ENCODE results near the gene DAAM2.

The DAAM2 gene

GRCh38 chr6:39760226-39760952 lies 31.8 kb upstream of the DAAM2 start:
- Histone ChIP-seq H3K4me2 (no peak overlapping the region), H4K20me1 (no peaks in the 10 kb centered on the region), H3K27ac (no peak overlapping the region), H3K4me1 (no peaks in the 10 kb centered on the region), H3K27me3 (no peaks in the 10 kb centered on the region), H3K9ac (no peak overlapping the region), H3K4me3 (no peak overlapping the region), H3K36me3 (no peaks in the 10 kb centered on the region), H3K9me3 (replicated peaks in 1 of 11) (no peaks in the 10 kb centered on the region)
- TF ChIP-seq Cebpa-rat (IDR thresholded peaks at IDR 0.05): no peak

- Histone ChIP-seq H3K27ac (no peak overlapping the region), H3K9me3 (replicated peaks in 1 of 11) (no peaks in the 10 kb centered on the region), H3K9ac (no peak overlapping the region), H3K4me3 (no peak overlapping the region), H3K36me3 (no peaks in the 10 kb centered on the region), H3K27me3 (no peaks in the 10 kb centered on the region), H3K4me2 (no peak overlapping the region), H3K4me1 (no peaks in the 10 kb centered on the region), H4K20me1 (no peaks in the 10 kb centered on the region)
- no peak for TF ChIP-seq Cebpa-rat (IDR thresholded peaks at IDR 0.05)
Observed at GRCh38 chr6:39765508-39766065, 26.6 kb upstream of the DAAM2 start.

- Histone ChIP-seq H3K36me3 (no peaks in the 10 kb centered on the region), H3K4me1 (no peaks in the 10 kb centered on the region), H3K9ac (no peak overlapping the region), H3K27ac (no peak overlapping the region), H3K4me2 (no peak overlapping the region), H3K27me3 (no peaks in the 10 kb centered on the region), H4K20me1 (no peaks in the 10 kb centered on the region), H3K9me3 (replicated peaks in 1 of 11) (no peaks in the 10 kb centered on the region), H3K4me3 (no peak overlapping the region)
- TF ChIP-seq Cebpa-rat (IDR thresholded peaks at IDR 0.05): no peak
Observed at GRCh38 chr6:39769012-39769411, 23.2 kb upstream of the DAAM2 start.

- no peak overlapping the region for H3K4me2 ChIP-seq
Observed at GRCh38 chr6:39770446-39770845, 21.7 kb upstream of the DAAM2 start.

GRCh38 chr6:39772559-39773273 lies 19.5 kb upstream of the DAAM2 start:
- Histone ChIP-seq H3K4me1 (no peaks in the 10 kb centered on the region), H3K9me3 (replicated peaks in 1 of 11) (no peaks in the 10 kb centered on the region), H3K36me3 (no peaks in the 10 kb centered on the region), H3K9ac (no peak overlapping the region), H3K4me3 (no peak overlapping the region), H4K20me1 (no peaks in the 10 kb centered on the region), H3K4me2 (no peak overlapping the region), H3K27ac (no peak overlapping the region), H3K27me3 (no peaks in the 10 kb centered on the region)
- no peak for TF ChIP-seq Cebpa-rat (IDR thresholded peaks at IDR 0.05)

More at GRCh38 chr6:39770446-39770845, 21.7 kb upstream of the DAAM2 start:
- Histone ChIP-seq H3K4me3 (no peak overlapping the region), H3K9ac (no peak overlapping the region), H3K27ac (no peak overlapping the region), H3K27me3 (no peaks in the 10 kb centered on the region), H4K20me1 (no peaks in the 10 kb centered on the region), H3K36me3 (no peaks in the 10 kb centered on the region), H3K9me3 (replicated peaks in 1 of 11) (no peaks in the 10 kb centered on the region), H3K4me1 (no peaks in the 10 kb centered on the region)
- TF ChIP-seq Cebpa-rat (IDR thresholded peaks at IDR 0.05): no peak

- H3K27me3 ChIP-seq: no peaks in the 10 kb centered on the region
- no peaks in the 10 kb centered on the region for H3K9me3 ChIP-seq (replicated peaks in 1 of 11)
- H4K20me1 ChIP-seq: no peaks in the 10 kb centered on the region
- H3K27ac ChIP-seq: no peak overlapping the region
- no peak overlapping the region for H3K4me2 ChIP-seq
- H3K36me3 ChIP-seq: no peaks in the 10 kb centered on the region
- no peak overlapping the region for H3K9ac ChIP-seq
- no peaks in the 10 kb centered on the region for H3K4me1 ChIP-seq
- H3K4me3 ChIP-seq: no peak overlapping the region
- TF ChIP-seq Cebpa-rat (IDR thresholded peaks at IDR 0.05): no peak
Observed at GRCh38 chr6:39773782-39774181, 18.4 kb upstream of the DAAM2 start.

- Histone ChIP-seq H3K9me3 (replicated peaks in 1 of 11) (peaks cover 0 to 11% (median 5%) of the 10 kb centered on the region in 11 experiments; a peak in 2 of 22 replicates), H3K4me2 (no peak overlapping the region), H3K36me3 (no peaks in the 10 kb centered on the region), H3K27ac (no peak overlapping the region), H3K4me1 (no peaks in the 10 kb centered on the region), H4K20me1 (no peaks in the 10 kb centered on the region), H3K4me3 (no peak overlapping the region), H3K27me3 (no peaks in the 10 kb centered on the region), H3K9ac (no peak overlapping the region)
- no peak for TF ChIP-seq Cebpa-rat (IDR thresholded peaks at IDR 0.05)
Observed at GRCh38 chr6:39776581-39776980, 15.6 kb upstream of the DAAM2 start.

GRCh38 chr6:39777218-39777617 lies 15.0 kb upstream of the DAAM2 start:
- Histone ChIP-seq H3K27ac (no peak overlapping the region), H3K9me3 (replicated peaks in 1 of 11) (peaks cover 0 to 11% (median 5%) of the 10 kb centered on the region in 11 experiments; a peak in 2 of 22 replicates), H3K4me1 (no peaks in the 10 kb centered on the region), H4K20me1 (no peaks in the 10 kb centered on the region), H3K27me3 (no peaks in the 10 kb centered on the region), H3K4me2 (no peak overlapping the region), H3K4me3 (no peak overlapping the region), H3K9ac (no peak overlapping the region), H3K36me3 (no peaks in the 10 kb centered on the region)
- TF ChIP-seq Cebpa-rat (IDR thresholded peaks at IDR 0.05): no peak

- no peak overlapping the region for H3K4me2 ChIP-seq
- no peak overlapping the region for H3K4me3 ChIP-seq
- no peak for TF ChIP-seq Cebpa-rat (IDR thresholded peaks at IDR 0.05)
- H3K9ac ChIP-seq: no peak overlapping the region
- H3K27ac ChIP-seq: no peak overlapping the region
- no peaks in the 10 kb centered on the region for H3K36me3 ChIP-seq
- H4K20me1 ChIP-seq: no peaks in the 10 kb centered on the region
- H3K4me1 ChIP-seq: no peaks in the 10 kb centered on the region
- peaks cover 0 to 11% (median 5%) of the 10 kb centered on the region in 11 experiments; a peak in 3 of 22 replicates for H3K9me3 ChIP-seq (replicated peaks in 1 of 11)
- no peaks in the 10 kb centered on the region for H3K27me3 ChIP-seq
Observed at GRCh38 chr6:39777661-39778060, 14.5 kb upstream of the DAAM2 start.

Measured in BLaER1 treated with 17β-estradiol and CSF1 and Interleukin-3, amounts not matched to agents 10 nM and 100 nM (cell line).